ENCODE data around the gene SLC25A12.

Gene SLC25A12

GRCh38 chr2:171889333-171889732 lies 4.7 kb downstream of the SLC25A12 start:
- DNase-seq, result no peak

- DNase-seq, result no peak
These were observed 10.7 kb downstream of the SLC25A12 start for GRCh38 chr2:171883275-171883893.

GRCh38 chr2:171882089-171882769 lies 11.8 kb downstream of the SLC25A12 start:
- DNase-seq, result no peak

- DNase-seq, result no peak
These were observed 13.3 kb downstream of the SLC25A12 start for GRCh38 chr2:171880774-171881173.

GRCh38 chr2:171879865-171880264 lies 14.2 kb downstream of the SLC25A12 start:
- no peak for DNase-seq

- DNase-seq, result no peak
These were observed 15.5 kb downstream of the SLC25A12 start for GRCh38 chr2:171878481-171878993.

- DNase-seq, result no peak
These were observed 19.1 kb downstream of the SLC25A12 start for GRCh38 chr2:171874963-171875362.

GRCh38 chr2:171874517-171874916 lies 19.5 kb downstream of the SLC25A12 start:
- no peak for DNase-seq

- DNase-seq, result no peak
These were observed 29.6 kb downstream of the SLC25A12 start for GRCh38 chr2:171864357-171864985.

GRCh38 chr2:171862501-171862900 lies 31.5 kb downstream of the SLC25A12 start:
- DNase-seq, result no peak

- DNase-seq, result no peak
These were observed 35.6 kb downstream of the SLC25A12 start for GRCh38 chr2:171858397-171858958.

- no peak for DNase-seq
These were observed 38.6 kb downstream of the SLC25A12 start for GRCh38 chr2:171855401-171855800.

- no peak for DNase-seq
These were observed 41.6 kb downstream of the SLC25A12 start for GRCh38 chr2:171852366-171852888.

GRCh38 chr2:171847627-171848026 lies 46.4 kb downstream of the SLC25A12 start:
- no peak for DNase-seq

- DNase-seq, result no peak
These were observed 47.1 kb downstream of the SLC25A12 start for GRCh38 chr2:171846894-171847293.

- no peak for DNase-seq
These were observed 52.0 kb downstream of the SLC25A12 start for GRCh38 chr2:171841996-171842395.

GRCh38 chr2:171837736-171838135 lies 56.3 kb downstream of the SLC25A12 start:
- no peak for DNase-seq

GRCh38 chr2:171836146-171836910 lies 57.7 kb downstream of the SLC25A12 start:
- DNase-seq, result no peak

GRCh38 chr2:171835386-171835785 lies 58.7 kb downstream of the SLC25A12 start:
- DNase-seq, result no peak

GRCh38 chr2:171834286-171834685 lies 59.8 kb downstream of the SLC25A12 start:
- DNase-seq, result no peak

- DNase-seq, result no peak
These were observed 61.6 kb downstream of the SLC25A12 start for GRCh38 chr2:171832489-171832888.

GRCh38 chr2:171830039-171830438 lies 64.0 kb downstream of the SLC25A12 start:
- DNase-seq, result no peak

- DNase-seq, result no peak
These were observed 70.0 kb downstream of the SLC25A12 start for GRCh38 chr2:171824086-171824485.

Measured in activated CD4-positive, alpha-beta T cell treated with anti-CD3 and anti-CD28 coated beads, Interleukin-2, amount 50 U/mL, for 4 hours (primary cell).